Measurements from ENCODE around the gene PLXNC1. TPM values are rescaled to one million over a fixed set of nuclear protein-coding genes. Genes with fewer than 3 reads are reported as not detected.

Gene PLXNC1
- total and polyA plus RNA-seq, 2 of the 8 experiments (the other 6 are each of a cell fraction or from before 2014, with no cell fraction given): 0.83 to 2.0 TPM

DNA sequence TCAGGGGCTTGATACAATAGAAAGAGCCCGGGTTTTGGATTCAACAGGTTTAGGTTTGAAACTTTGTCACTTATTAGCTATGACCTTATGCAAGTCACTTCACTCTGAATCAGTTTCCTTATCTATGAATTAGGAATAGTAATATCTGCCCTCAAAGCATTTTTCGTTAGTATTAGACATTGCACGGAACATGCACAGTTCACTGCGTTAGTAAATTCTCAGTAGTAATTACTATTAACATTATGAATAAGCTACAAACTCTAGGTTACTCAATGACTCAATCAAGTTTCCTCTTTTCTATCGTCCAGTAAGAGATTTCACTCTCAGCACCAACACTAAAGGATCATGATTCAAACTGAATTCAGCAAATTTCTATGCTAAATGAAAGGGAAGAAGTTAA, 161.0 kb downstream of the PLXNC1 start (continued):
- no peak for TF ChIP-seq RFX5 (IDR thresholded peaks at IDR 0.05; ENCODE audit: borderline replicate concordance, low read depth, low read length)
- TF ChIP-seq EGR1 (IDR thresholded peaks at IDR 0.05; ENCODE audit: borderline replicate concordance, low read depth, low read length): no peak
- no peak for TF ChIP-seq SRF (IDR thresholded peaks at IDR 0.05; ENCODE audit: low read depth, low read length)
- TF ChIP-seq, protein P1, sequence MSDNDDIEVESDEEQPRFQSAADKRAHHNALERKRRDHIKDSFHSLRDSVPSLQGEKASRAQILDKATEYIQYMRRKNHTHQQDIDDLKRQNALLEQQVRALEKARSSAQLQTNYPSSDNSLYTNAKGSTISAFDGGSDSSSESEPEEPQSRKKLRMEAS (IDR thresholded peaks at IDR 0.05): no peak
- TF ChIP-seq POU5F1 (IDR thresholded peaks at IDR 0.05; ENCODE audit: low read depth, low read length): no peak
- TF ChIP-seq RAD21 (IDR thresholded peaks at IDR 0.05 in 1 of 2, conservative IDR thresholded peaks at IDR 0.05 in 1 of 2; ENCODE audit: low read depth in 2 of 2, low read length in 2 of 2): no peak
